SH-SY5Y (cell line): ENCODE measurements around the gene SNCA.

Experiments used
- GATA2 ChIP-seq: IDR thresholded peaks from 2 replicates; pipeline ENCODE4 v1.6.1; 2011; ENCODE audit warnings: mild to moderate bottlenecking, low read depth, low read length
- GATA3 ChIP-seq: IDR thresholded peaks from 2 replicates; pipeline ENCODE4 v1.6.1; 2011; ENCODE audit warnings: low read depth, mild to moderate bottlenecking, low read length, moderate library complexity

DNA sequence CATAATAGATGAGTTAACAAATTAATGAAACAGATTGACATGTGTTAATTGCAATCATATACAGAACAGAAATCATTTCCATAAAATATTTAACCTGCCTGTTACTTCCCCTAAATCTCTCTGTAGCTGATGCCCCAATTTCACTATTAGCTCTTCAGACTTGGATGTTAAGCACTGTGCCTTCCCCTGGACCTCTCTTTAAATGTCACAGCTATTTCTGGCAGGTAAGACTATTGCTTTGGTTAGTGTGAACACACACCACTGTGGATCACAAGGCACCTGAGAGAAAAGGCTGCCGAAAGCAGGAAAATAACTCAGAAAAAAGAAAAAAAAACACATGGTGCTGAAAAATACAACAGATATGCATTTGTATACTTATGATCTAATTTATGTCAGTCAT lies 91.3 kb downstream of the SNCA start:
- TF ChIP-seq GATA2, result no peak
- TF ChIP-seq GATA3, result no peak
